GM23338 (cell line): ENCODE measurements around the gene CFAP97. TPM values are rescaled to one million over a fixed set of nuclear protein-coding genes. Genes with fewer than 3 reads are reported as not detected.

Experiments
- ATAC-seq: fragments of 200-7000 bp; cut with Tn5 transposase; 3 replicates; pipeline ENCODE4 v1.9.1; 2020
- DNase-seq: peaks from one replicate; pipeline ENCODE4 v3.0.0-alpha.2; 2015; ENCODE audit warnings: low spot score
- H2AFZ ChIP-seq: fragments of 200-600 bp; sonication (generic); 2 replicates; pipeline ENCODE4 v1.8.0; 2016; ENCODE audit warnings: antibody characterized with exemption, mild to moderate bottlenecking, moderate library complexity
- H3F3A ChIP-seq: fragments of 200-600 bp; sonication (generic); replicated peaks from 2 replicates; pipeline ENCODE4 v1.8.0; 2017; ENCODE audit warnings: antibody characterized with exemption, mixed run types, low read depth
- H3K27ac ChIP-seq: fragments of 200-600 bp; sonication (generic); 2 replicates; pipeline ENCODE4 v1.6.1; 2016; ENCODE audit warnings: low read depth
- H3K27me3 ChIP-seq: fragments of 200-600 bp; sonication (generic); 2 replicates; pipeline ENCODE4 v1.8.0; 2016; ENCODE audit warnings: mild to moderate bottlenecking, mixed run types, moderate library complexity; ENCODE audit not compliant: insufficient read depth
- H3K36me3 ChIP-seq: fragments of 200-600 bp; sonication (generic); 2 replicates; pipeline ENCODE4 v1.8.0; 2016; ENCODE audit warnings: mild to moderate bottlenecking; ENCODE audit not compliant: insufficient read depth
- H3K4me1 ChIP-seq: fragments of 200-600 bp; sonication (generic); 2 replicates; pipeline ENCODE4 v1.8.0; 2016; ENCODE audit warnings: mild to moderate bottlenecking, moderate library complexity; ENCODE audit not compliant: insufficient read depth
- H3K4me2 ChIP-seq: fragments of 200-600 bp; sonication (generic); 2 replicates; pipeline ENCODE4 v1.7.1; 2017; ENCODE audit warnings: mixed run types
- H3K4me3 ChIP-seq: fragments of 200-600 bp; sonication (generic); 2 replicates; pipeline ENCODE4 v1.6.1; 2016; ENCODE audit warnings: mixed run types
- H3K79me2 ChIP-seq: fragments of 200-600 bp; sonication (generic); replicated peaks from 2 replicates; pipeline ENCODE4 v1.8.0; 2017; ENCODE audit warnings: mild to moderate bottlenecking; ENCODE audit not compliant: insufficient read depth
- H3K9me2 ChIP-seq: fragments of 200-600 bp; sonication (generic); 2 replicates; pipeline ENCODE4 v1.8.0; 2017; ENCODE audit not compliant: insufficient read depth
- H4K20me1 ChIP-seq: fragments of 200-600 bp; sonication (generic); replicated peaks from 2 replicates; pipeline ENCODE4 v1.8.0; 2017; ENCODE audit warnings: mild to moderate bottlenecking; ENCODE audit not compliant: insufficient read depth
- H3K27ac Mint-ChIP-seq: 2 replicates; pipeline ENCODE4 v1.8.0; 2020; ENCODE audit warnings: inconsistent platforms, mild to moderate bottlenecking, moderate library complexity, mixed read lengths
- H3K27me3 Mint-ChIP-seq: 3 replicates; pipeline ENCODE4 v1.8.0; 2022; ENCODE audit warnings: low read depth, mild to moderate bottlenecking, moderate library complexity, mixed read lengths, inconsistent platforms; ENCODE audit not compliant: insufficient read depth, poor library complexity
- H3K36me3 Mint-ChIP-seq: 3 replicates; pipeline ENCODE4 v1.8.0; 2021; ENCODE audit warnings: low read depth, mild to moderate bottlenecking, inconsistent platforms, moderate library complexity, mixed read lengths
- H3K4me1 Mint-ChIP-seq: 3 replicates; pipeline ENCODE4 v1.8.0; 2020; ENCODE audit warnings: mild to moderate bottlenecking, inconsistent platforms, mixed read lengths
- H3K4me3 Mint-ChIP-seq: 3 replicates; pipeline ENCODE4 v1.8.0; 2021; ENCODE audit warnings: moderate library complexity, mild to moderate bottlenecking, inconsistent platforms, mixed read lengths
- H3K9me3 Mint-ChIP-seq: 3 replicates; pipeline ENCODE4 v1.8.0; 2020; ENCODE audit warnings: moderate library complexity, mild to moderate bottlenecking, inconsistent platforms, mixed read lengths
- CREB1 ChIP-seq: fragments of 250-450 bp; sonication (Bioruptor Pico); IDR thresholded peaks from 2 replicates; pipeline ENCODE4 v1.5.0; 2020; ENCODE audit warnings: low read depth, mild to moderate bottlenecking, moderate library complexity
- ETS1 ChIP-seq: IDR thresholded peaks from 2 replicates; pipeline ENCODE4 v1.6.1; 2016; ENCODE audit warnings: antibody characterized with exemption
- EZH2 ChIP-seq: fragments of 200-600 bp; sonication (generic); IDR thresholded peaks from one replicate; pipeline ENCODE4 v1.8.0; 2017; ENCODE audit warnings: antibody characterized with exemption, mild to moderate bottlenecking, low read depth; ENCODE audit not compliant: unreplicated experiment
- EZH2phosphoT487 ChIP-seq: fragments of 200-600 bp; sonication (generic); IDR thresholded peaks from one replicate; pipeline ENCODE4 v1.8.1; 2018; ENCODE audit warnings: antibody characterized with exemption; ENCODE audit not compliant: unreplicated experiment
- JUNB ChIP-seq: IDR thresholded peaks from one replicate; pipeline ENCODE4 v1.6.1; 2016; ENCODE audit warnings: antibody characterized with exemption; ENCODE audit not compliant: unreplicated experiment
- POLR2AphosphoS5 ChIP-seq: IDR thresholded peaks from 2 replicates; pipeline ENCODE4 v1.6.1; 2016; ENCODE audit warnings: antibody characterized with exemption, low read depth
- REST ChIP-seq: IDR thresholded peaks from one replicate; pipeline ENCODE4 v1.6.1; 2018; ENCODE audit warnings: antibody characterized with exemption; ENCODE audit not compliant: unreplicated experiment
- ZNF114 ChIP-seq: fragments of 250-450 bp; sonication (Bioruptor Pico); IDR thresholded peaks from 2 replicates; pipeline ENCODE4 v1.5.0; 2020; ENCODE audit warnings: mild to moderate bottlenecking, moderate library complexity
- ZNF331 ChIP-seq: fragments of 250-450 bp; sonication (Bioruptor Pico); IDR thresholded peaks from 2 replicates; pipeline ENCODE4 v1.5.0; 2020; ENCODE audit warnings: low read depth, mild to moderate bottlenecking, moderate library complexity
- polyA plus RNA-seq: library from polyadenylated mRNA; unstranded; fragments of >200 nt; fragmentation: Nextera tagmentation; extraction: Ambion mirVana; gene quantifications from 2 replicates; pipeline ENCODE4 v1.2.1, GENCODE V29; 2016
- total RNA-seq: library from RNA; depleted of rRNA; stranded (reverse); fragments of >200 nt; shearing (Covaris generic); gene quantifications from 2 replicates; pipeline ENCODE4 v1.2.3, GENCODE V29; 2014

Gene CFAP97
- total and polyA plus RNA-seq, 2 experiments from 2014 or later: 37.7 to 73.3 TPM

- DNase-seq: no peak
- Mint-ChIP-seq H3K27ac (no peak overlapping the region), H3K9me3 (no peaks in the 10 kb centered on the region; the same call in 2 of the 3 replicates), H3K4me3 (peak overlapping the region; percentile 71), H3K4me1 (peaks cover 35% of the 10 kb centered on the region), H3K27me3 (peaks cover 27% of the 10 kb centered on the region), H3K36me3 (no peaks in the 10 kb centered on the region; the same call in 1 of the 3 replicates)
- no peaks in the 10 kb centered on the region for H3K36me3 ChIP-seq
- no peaks in the 10 kb centered on the region for H4K20me1 ChIP-seq
- H3F3A ChIP-seq: peaks cover 9% of the 10 kb centered on the region
- H3K27ac ChIP-seq: no peak overlapping the region
- no peak for TF ChIP-seq ZNF331 (CRISPR knock-in tag)
- TF ChIP-seq POLR2AphosphoS5: no peak
- TF ChIP-seq JUNB: no peak
- no peak for TF ChIP-seq EZH2phosphoT487
- no peak for TF ChIP-seq EZH2
- peaks cover 24% of the 10 kb centered on the region; the same call in 1 of the 2 replicates for H3K79me2 ChIP-seq
- peaks cover 28% of the 10 kb centered on the region for H3K27me3 ChIP-seq
- no peak for ATAC-seq
- no peaks in the 10 kb centered on the region for H3K9me2 ChIP-seq
- H2AFZ ChIP-seq: peak overlapping the region; percentile 2; the same call in 1 of the 2 replicates
- peak overlapping the region; percentile 82 for H3K4me2 ChIP-seq
- H3K4me3 ChIP-seq: peak overlapping the region; percentile 74
- peaks cover 21% of the 10 kb centered on the region; the same call in 1 of the 2 replicates for H3K4me1 ChIP-seq
Measured at GRCh38 chr4:185204238-185204910, 574 bp upstream of the CFAP97 start.

GRCh38 chr4:185202984-185203485 lies 765 bp downstream of the CFAP97 start:
- Histone ChIP-seq H3K36me3 (no peaks in the 10 kb centered on the region), H3K9me2 (no peaks in the 10 kb centered on the region), H3F3A (peaks cover 9% of the 10 kb centered on the region), H3K4me1 (peaks cover 21% of the 10 kb centered on the region; the same call in 1 of the 2 replicates), H3K79me2 (peaks cover 25% of the 10 kb centered on the region; the same call in 1 of the 2 replicates), H3K4me3 (peak overlapping the region; percentile 74), H3K27ac (0 out of 2 replicates have a peak overlapping the region, but pooled peaks have one; percentile 82), H3K4me2 (peak overlapping the region; percentile 82), H2AFZ (peak overlapping the region; percentile 72; the same call in 1 of the 2 replicates), H3K27me3 (peaks cover 18% of the 10 kb centered on the region), H4K20me1 (no peaks in the 10 kb centered on the region)
- Mint-ChIP-seq H3K4me1 (peaks cover 32% of the 10 kb centered on the region), H3K27ac (peak overlapping the region; percentile 90), H3K36me3 (no peaks in the 10 kb centered on the region; the same call in 1 of the 3 replicates), H3K9me3 (no peaks in the 10 kb centered on the region), H3K27me3 (peaks cover 15% of the 10 kb centered on the region), H3K4me3 (peak overlapping the region; percentile 89)
- DNase-seq (no peak), ATAC-seq (no peak)
- TF ChIP-seq ZNF114 (CRISPR knock-in tag): no peak
- TF ChIP-seq EZH2phosphoT487: no peak
- no peak for TF ChIP-seq ETS1
- TF ChIP-seq POLR2AphosphoS5: no peak
- no peak for TF ChIP-seq CREB1 (CRISPR knock-in tag)
- no peak for TF ChIP-seq ZNF331 (CRISPR knock-in tag)
- no peak for TF ChIP-seq REST
- no peak for TF ChIP-seq JUNB
